IMR-90 (cell line): ENCODE results near the gene CCR5. TPM values are rescaled to one million over a fixed set of nuclear protein-coding genes. Genes with fewer than 3 reads are reported as not detected.

Experiments used
- ATAC-seq: fragments of 200-7000 bp; cut with Tn5 transposase; 2 replicates; pipeline ENCODE4 v1.9.1; 2020; ENCODE audit warnings: low read depth, mild to moderate bottlenecking, moderate library complexity
- BruUV-seq: library from RNA; stranded (reverse); fragments of 400-500 nt; replicated peaks from 2 replicates; lab custom pipeline; 2021; lab: Mats Ljungman, UMichigan
- CTCF ChIA-PET: fragments of 300-600 bp; formaldehyde crosslinking; extraction: SDS; loops from one replicate; lab custom pipeline; 2021; ENCODE audit warnings: antibody characterized with exemption; lab: Yijun Ruan, JAX
- POLR2A ChIA-PET: fragments of 300-600 bp; sonication (Branson Sonifier 250); formaldehyde crosslinking; loops from one replicate; lab custom pipeline; 2022; ENCODE audit warnings: antibody characterized with exemption; ENCODE audit not compliant: unreplicated experiment; lab: Charles Lee
- DNase-seq: peaks from one replicate; pipeline ENCODE4 v3.0.0; 2013
- H2AFZ ChIP-seq: replicated peaks from 2 replicates; pipeline ENCODE3; 2013; ENCODE audit warnings: low read length, mild to moderate bottlenecking; ENCODE audit not compliant: poor library complexity
- H2AK5ac ChIP-seq: 2 replicates; pipeline ENCODE4 v1.6.1; 2013; ENCODE audit warnings: low read depth, low read length, inconsistent platforms
- H2AK9ac ChIP-seq: replicated peaks from 2 replicates; pipeline ENCODE3; 2013; ENCODE audit warnings: mild to moderate bottlenecking, low read depth, low read length, moderate library complexity; ENCODE audit not compliant: poor library complexity
- H2BK120ac ChIP-seq: 2 replicates; pipeline ENCODE4 v1.6.1; 2013; ENCODE audit warnings: low read depth, low read length, inconsistent platforms
- H2BK15ac ChIP-seq: 3 replicates; pipeline ENCODE4 v1.6.1; 2013; ENCODE audit warnings: low read depth, low read length, inconsistent platforms
- H2BK20ac ChIP-seq: 2 replicates; pipeline ENCODE4 v1.6.1; 2013; ENCODE audit warnings: low read depth, mild to moderate bottlenecking, inconsistent platforms, low read length, moderate library complexity
- H2BK5ac ChIP-seq: 2 replicates; pipeline ENCODE4 v1.6.1; 2013; ENCODE audit warnings: mild to moderate bottlenecking, low read depth, low read length, inconsistent platforms; ENCODE audit not compliant: poor library complexity, severe bottlenecking
- H3K14ac ChIP-seq: replicated peaks from 2 replicates; pipeline ENCODE4 v1.6.1; 2013; ENCODE audit warnings: low read depth, low read length, inconsistent platforms
- H3K18ac ChIP-seq: 2 replicates; pipeline ENCODE4 v1.6.1; 2013; ENCODE audit warnings: low read depth, low read length, control low read depth
- H3K23ac ChIP-seq: 2 replicates; pipeline ENCODE4 v1.6.1; 2013; ENCODE audit warnings: low read depth, low read length, inconsistent platforms
- H3K27ac ChIP-seq: 2 replicates; pipeline ENCODE4 v1.5.1; 2013; ENCODE audit warnings: mild to moderate bottlenecking, control low read depth, low read length; ENCODE audit not compliant: insufficient read depth
- H3K27me3 ChIP-seq: 2 replicates; pipeline ENCODE4 v1.6.1; 2013; ENCODE audit warnings: low read length; ENCODE audit not compliant: control insufficient read depth, insufficient read depth
- H3K36me3 ChIP-seq: 2 replicates; pipeline ENCODE4 v1.6.1; 2013; ENCODE audit warnings: low read length, mixed read lengths; ENCODE audit not compliant: control insufficient read depth, insufficient read depth
- H3K4ac ChIP-seq: 2 replicates; pipeline ENCODE4 v1.6.1; 2013; ENCODE audit warnings: low read depth, low read length, inconsistent platforms
- H3K4me1 ChIP-seq: 2 replicates; pipeline ENCODE4 v1.6.1; 2013; ENCODE audit warnings: low read length, mixed read lengths; ENCODE audit not compliant: control insufficient read depth, insufficient read depth
- H3K4me2 ChIP-seq: 2 replicates; pipeline ENCODE4 v1.6.1; 2013; ENCODE audit warnings: low read depth, mild to moderate bottlenecking, control low read depth, low read length, moderate library complexity
- H3K4me3 ChIP-seq: 2 replicates; pipeline ENCODE4 v1.5.1; 2013; ENCODE audit warnings: low read depth, mild to moderate bottlenecking, control low read depth, low read length, moderate library complexity; ENCODE audit not compliant: insufficient read depth
- H3K56ac ChIP-seq: 2 replicates; pipeline ENCODE4 v1.6.1; 2013; ENCODE audit warnings: low read length, inconsistent platforms; ENCODE audit not compliant: insufficient read depth; ENCODE audit errors: extremely low read depth
- H3K79me1 ChIP-seq, 2 experiments: 2 replicates each; pipeline ENCODE4 v1.6.1; 2013; ENCODE audit warnings: low read length in 2 of 2, inconsistent platforms in 1 of 2, low read depth in 1 of 2
- H3K9ac ChIP-seq: 2 replicates; pipeline ENCODE4 v1.6.1; 2013; ENCODE audit warnings: low read depth, low read length, control low read depth
- H3K9me1 ChIP-seq: 2 replicates; pipeline ENCODE4 v1.6.1; 2013; ENCODE audit warnings: low read length, inconsistent platforms; ENCODE audit not compliant: insufficient read depth
- H3K9me3 ChIP-seq: 2 replicates; pipeline ENCODE4 v1.6.1; 2013; ENCODE audit warnings: low read length; ENCODE audit not compliant: control insufficient read depth, insufficient read depth
- H4K20me1 ChIP-seq: 2 replicates; pipeline ENCODE4 v1.6.1; 2013; ENCODE audit warnings: low read length, inconsistent platforms; ENCODE audit not compliant: insufficient read depth
- H4K5ac ChIP-seq: 2 replicates; pipeline ENCODE4 v1.6.1; 2013; ENCODE audit warnings: mild to moderate bottlenecking, low read depth, low read length, control low read depth
- H4K8ac ChIP-seq, 2 experiments: 2 replicates each; pipeline ENCODE4 v1.6.1; 2013; ENCODE audit warnings: low read depth in 2 of 2, low read length in 2 of 2, control low read depth in 1 of 2, inconsistent platforms in 1 of 2
- H4K91ac ChIP-seq: 2 replicates; pipeline ENCODE4 v1.6.1; 2013; ENCODE audit warnings: low read depth, low read length, inconsistent platforms; ENCODE audit not compliant: insufficient read depth
- BHLHE40 ChIP-seq: fragments of 150-350 bp; IDR thresholded peaks from 2 replicates; pipeline ENCODE4 v1.6.1; 2016; ENCODE audit warnings: mild to moderate bottlenecking, low read depth, low read length
- CEBPB ChIP-seq: IDR thresholded peaks from 2 replicates; pipeline ENCODE4 v1.6.1; 2012; ENCODE audit warnings: low read depth, low read length, improper control_type of control experiment
- CHD1 ChIP-seq: IDR thresholded peaks from 2 replicates; pipeline ENCODE4 v1.6.1; 2012; ENCODE audit warnings: low read depth, low read length, improper control_type of control experiment
- FOS ChIP-seq: fragments of 150-350 bp; IDR thresholded peaks from 2 replicates; pipeline ENCODE4 v1.6.1; 2016; ENCODE audit warnings: low read depth, low read length
- MAFK ChIP-seq: IDR thresholded peaks from 2 replicates; pipeline ENCODE4 v1.6.1; 2012; ENCODE audit warnings: low read depth, low read length, improper control_type of control experiment
- MAZ ChIP-seq: IDR thresholded peaks from 2 replicates; pipeline ENCODE4 v1.6.1; 2012; ENCODE audit warnings: low read depth, mild to moderate bottlenecking, low read length, improper control_type of control experiment, moderate library complexity, borderline replicate concordance
- MXI1 ChIP-seq: IDR thresholded peaks from 2 replicates; pipeline ENCODE4 v1.6.1; 2012; ENCODE audit warnings: low read depth, mild to moderate bottlenecking, low read length, moderate library complexity, borderline replicate concordance
- NFE2L2 ChIP-seq: fragments of 150-350 bp; IDR thresholded peaks from 2 replicates; pipeline ENCODE4 v1.6.1; 2016; ENCODE audit warnings: low read depth, mild to moderate bottlenecking, low read length
- POLR2A ChIP-seq: IDR thresholded peaks from 2 replicates; pipeline ENCODE4 v1.6.1; 2012; ENCODE audit warnings: mild to moderate bottlenecking, low read depth, low read length
- RAD21 ChIP-seq: IDR thresholded peaks from 2 replicates; pipeline ENCODE4 v1.6.1; 2012; ENCODE audit warnings: low read length, improper control_type of control experiment
- RCOR1 ChIP-seq: IDR thresholded peaks from 2 replicates; pipeline ENCODE4 v1.6.1; 2012; ENCODE audit warnings: mild to moderate bottlenecking, low read length, improper control_type of control experiment; ENCODE audit not compliant: insufficient replicate concordance
- RFX5 ChIP-seq: IDR thresholded peaks from 2 replicates; pipeline ENCODE4 v1.8.0; 2012; ENCODE audit warnings: low read depth, mild to moderate bottlenecking, low read length, moderate library complexity
- SMC3 ChIP-seq: fragments of 150-350 bp; IDR thresholded peaks from 2 replicates; pipeline ENCODE4 v1.6.1; 2016; ENCODE audit warnings: low read depth, mild to moderate bottlenecking, antibody characterized with exemption, low read length, moderate library complexity
- WGBS, 2 experiments: methylation state at CpG; one replicate each; pipeline versions ENCODE4 v1.1.5 to v1.1.7; 2013; ENCODE audit warnings: missing lambda C conversion rate in 2 of 2; ENCODE audit not compliant: insufficient read length in 1 of 2; ENCODE audit errors: extremely low coverage in 2 of 2; 5-methylcytosine and 5-hydroxymethylcytosine counted together
- dilution Hi-C: fragments of 300-500 bp; cut with HindIII; formaldehyde crosslinking; loops from one replicate; pipeline ENCODE4 v1.14.3; 2018; ENCODE audit warnings: low sequenced_read_pairs; ENCODE audit not compliant: unreplicated experiment
- in situ Hi-C: fragments of 300-500 bp; cut with MboI; formaldehyde crosslinking; loops from 3 replicates; pipeline ENCODE4 v1.14.3; 2019; ENCODE audit warnings: low sequenced_read_pairs, inconsistent platforms, mixed read lengths
- intact Hi-C: fragments of 100-400 bp; cut with micrococcal nuclease; formaldehyde crosslinking; loops from 2 replicates; pipeline ENCODE4 v1.10.0; 2022
- polyA plus RNA-seq, 3 experiments: library from polyadenylated mRNA; depleted of rRNA; stranded (reverse); fragments of >200 nt; gene quantifications; 2 replicates each; pipeline ENCODE4 v1.2.3, GENCODE V29; 2012; ENCODE audit warnings: low replicate concordance in 1 of 3
- total RNA-seq: library from RNA; depleted of rRNA; stranded (reverse); fragments of >200 nt; gene quantifications from 2 replicates; pipeline ENCODE4 v1.2.3, GENCODE V29; 2012
- TF ChIP-seq, protein P1 (sequence below): fragments of 150-350 bp; IDR thresholded peaks from 2 replicates; pipeline ENCODE4 v1.6.1; 2016; ENCODE audit warnings: low read depth, mild to moderate bottlenecking, low read length, moderate library complexity, borderline replicate concordance
- TF ChIP-seq, protein P2 (sequence below): fragments of 150-350 bp; IDR thresholded peaks from 2 replicates; pipeline ENCODE4 v1.6.1; 2017; ENCODE audit warnings: mild to moderate bottlenecking, antibody characterized with exemption, low read length, low read depth

CCR5 gene
- total and polyA plus RNA-seq, 2 of the 4 experiments (the other 2 are of a cell fraction) = not detected

DNA sequence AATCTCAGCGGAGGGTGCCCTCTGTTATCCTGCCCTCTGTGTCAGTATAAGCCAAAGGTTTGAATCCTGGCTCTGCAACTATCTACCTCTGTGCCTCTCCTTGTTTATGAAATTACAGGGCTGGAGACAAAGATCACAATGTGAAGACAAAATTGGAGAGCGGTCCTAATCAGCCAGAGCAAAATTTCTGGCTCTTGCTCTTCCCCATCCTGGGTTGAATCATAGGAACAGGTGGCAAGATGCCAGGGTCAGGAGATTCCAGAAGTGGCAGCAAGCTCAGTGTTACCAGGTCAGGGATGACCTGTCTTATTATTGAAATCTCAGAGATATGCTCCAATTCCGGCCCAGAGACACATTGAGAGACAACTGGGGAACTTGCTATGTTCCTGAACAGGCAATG, 19.1 kb upstream of the CCR5 start:
- POLR2A ChIA-PET = no interaction called here

More for the DNA sequence above, 19.1 kb upstream of the CCR5 start:
- no peak overlapping the region for H3K27ac ChIP-seq
- no peak overlapping the region for H3K4me3 ChIP-seq
- intact Hi-C loops = no loop called here
- in situ Hi-C loops = no loop called here
- no peak overlapping the region for H4K8ac ChIP-seq
- no peak overlapping the region for H2BK20ac ChIP-seq
- DNase-seq = no peak
- no peak overlapping the region for H3K18ac ChIP-seq
- H3K56ac ChIP-seq = no peak overlapping the region
- no peak overlapping the region for H2BK15ac ChIP-seq
- no peaks in the 10 kb centered on the region for H4K20me1 ChIP-seq
- no peak overlapping the region for H3K23ac ChIP-seq
- BruUV-seq = no TSS peak
- no peaks in the 10 kb centered on the region for H3K79me1 ChIP-seq
- no peak overlapping the region for H3K9ac ChIP-seq
- no peak overlapping the region for H3K14ac ChIP-seq
- H3K4me2 ChIP-seq = no peak overlapping the region
- no peak overlapping the region for H2AFZ ChIP-seq
- no peak overlapping the region for H2AK5ac ChIP-seq
- CTCF ChIA-PET = interaction anchor here (0.9 kb wide), 1 partner anchor 98 kb away, joined by 3 read pairs; no protein-coding TSS in a partner anchor
- 100% methylated on average over 1 of the region's 3 CpGs; no CpG with 5 or more reads in 1 of the 2 experiments for whole genome bisulfite sequencing, 2 experiments
- no peak overlapping the region for H2BK120ac ChIP-seq
- H3K4me1 ChIP-seq = no peaks in the 10 kb centered on the region
- dilution Hi-C loops = no loop called here
- H2BK5ac ChIP-seq = no peak overlapping the region
- peaks cover 33% of the 10 kb centered on the region for H3K27me3 ChIP-seq
- no peak overlapping the region for H4K91ac ChIP-seq
- H3K36me3 ChIP-seq = no peaks in the 10 kb centered on the region
- H3K9me3 ChIP-seq = no peaks in the 10 kb centered on the region
- no peak overlapping the region for H3K4ac ChIP-seq
- H4K5ac ChIP-seq = no peak overlapping the region
- no peak for ATAC-seq
- no peak overlapping the region for H2AK9ac ChIP-seq
- no peaks in the 10 kb centered on the region for H3K9me1 ChIP-seq
- TF ChIP-seq MAZ = no peak
- no peak for TF ChIP-seq RAD21
- TF ChIP-seq SMC3 = no peak
- no peak for TF ChIP-seq POLR2A
- TF ChIP-seq, protein P1, sequence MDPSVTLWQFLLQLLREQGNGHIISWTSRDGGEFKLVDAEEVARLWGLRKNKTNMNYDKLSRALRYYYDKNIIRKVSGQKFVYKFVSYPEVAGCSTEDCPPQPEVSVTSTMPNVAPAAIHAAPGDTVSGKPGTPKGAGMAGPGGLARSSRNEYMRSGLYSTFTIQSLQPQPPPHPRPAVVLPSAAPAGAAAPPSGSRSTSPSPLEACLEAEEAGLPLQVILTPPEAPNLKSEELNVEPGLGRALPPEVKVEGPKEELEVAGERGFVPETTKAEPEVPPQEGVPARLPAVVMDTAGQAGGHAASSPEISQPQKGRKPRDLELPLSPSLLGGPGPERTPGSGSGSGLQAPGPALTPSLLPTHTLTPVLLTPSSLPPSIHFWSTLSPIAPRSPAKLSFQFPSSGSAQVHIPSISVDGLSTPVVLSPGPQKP = no peak
- TF ChIP-seq CEBPB = no peak
- TF ChIP-seq RFX5 = no peak
- no peak for TF ChIP-seq MXI1
- TF ChIP-seq CHD1 = no peak
- TF ChIP-seq FOS = no peak
- no peak for TF ChIP-seq RCOR1
- TF ChIP-seq, protein P2, sequence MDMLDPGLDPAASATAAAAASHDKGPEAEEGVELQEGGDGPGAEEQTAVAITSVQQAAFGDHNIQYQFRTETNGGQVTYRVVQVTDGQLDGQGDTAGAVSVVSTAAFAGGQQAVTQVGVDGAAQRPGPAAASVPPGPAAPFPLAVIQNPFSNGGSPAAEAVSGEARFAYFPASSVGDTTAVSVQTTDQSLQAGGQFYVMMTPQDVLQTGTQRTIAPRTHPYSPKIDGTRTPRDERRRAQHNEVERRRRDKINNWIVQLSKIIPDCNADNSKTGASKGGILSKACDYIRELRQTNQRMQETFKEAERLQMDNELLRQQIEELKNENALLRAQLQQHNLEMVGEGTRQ = no peak
- TF ChIP-seq BHLHE40 = no peak
- no peak for TF ChIP-seq NFE2L2
- no peak for TF ChIP-seq MAFK
